Erythroblast (primary cell): ENCODE measurements around the gene GRAMD4.

Experiments used
- GATA1 ChIP-seq: IDR thresholded peaks from 2 replicates; pipeline ENCODE4 v1.6.1; 2011; ENCODE audit warnings: low read depth, mild to moderate bottlenecking, control low read depth, low read length, moderate library complexity
- POLR2A ChIP-seq: IDR thresholded peaks from 2 replicates; pipeline ENCODE4 v1.6.1; 2011; ENCODE audit warnings: mild to moderate bottlenecking, low read length

- no peak for TF ChIP-seq POLR2A
- no peak for TF ChIP-seq GATA1
Observed at GRCh38 chr22:46619830-46620501, at the start of gene GRAMD4.
